HEK293 (cell line): ENCODE measurements around the gene DHRS13.

Experiments used
- GLIS2 ChIP-seq: fragments of 450-650 bp; formaldehyde crosslinking; IDR thresholded peaks from 2 replicates; pipeline ENCODE4 v1.5.1; 2016; ENCODE audit warnings: missing biosample characterization, missing genetic modification characterization
- PBX3 ChIP-seq: sonication (generic); formaldehyde crosslinking; IDR thresholded peaks from 2 replicates; pipeline ENCODE4 v1.8.1; 2022; ENCODE audit warnings: mild to moderate bottlenecking, moderate library complexity, missing genetic modification reagents
- SALL2 ChIP-seq: fragments of 450-650 bp; formaldehyde crosslinking; IDR thresholded peaks from 2 replicates; pipeline ENCODE4 v1.5.0; 2017; ENCODE audit warnings: missing biosample characterization, mild to moderate bottlenecking, missing genetic modification characterization, borderline replicate concordance
- ZBTB26 ChIP-seq: fragments of 450-650 bp; formaldehyde crosslinking; optimal IDR thresholded peaks from 2 replicates; pipeline ENCODE3; 2016; ENCODE audit warnings: missing biosample characterization, mild to moderate bottlenecking, missing genetic modification characterization
- ZBTB49 ChIP-seq: fragments of 450-650 bp; formaldehyde crosslinking; IDR thresholded peaks from 2 replicates; pipeline ENCODE4 v1.5.1; 2016; ENCODE audit warnings: missing biosample characterization, missing genetic modification characterization, low read depth
- ZNF140 ChIP-seq: fragments of 450-650 bp; formaldehyde crosslinking; IDR thresholded peaks from 2 replicates; pipeline ENCODE4 v1.5.1; 2016; ENCODE audit warnings: missing biosample characterization, missing genetic modification characterization
- ZNF155 ChIP-seq: fragments of 450-650 bp; formaldehyde crosslinking; IDR thresholded peaks from 2 replicates; pipeline ENCODE4 v1.5.1; 2016; ENCODE audit warnings: missing biosample characterization, missing genetic modification characterization
- ZNF18 ChIP-seq: fragments of 450-650 bp; formaldehyde crosslinking; IDR thresholded peaks from 2 replicates; pipeline ENCODE4 v1.5.1; 2016; ENCODE audit warnings: missing biosample characterization, missing genetic modification characterization
- ZNF423 ChIP-seq: fragments of 450-650 bp; formaldehyde crosslinking; IDR thresholded peaks from 2 replicates; pipeline ENCODE4 v1.5.1; 2016; ENCODE audit warnings: missing biosample characterization, missing genetic modification characterization
- ZNF449 ChIP-seq: fragments of 450-650 bp; formaldehyde crosslinking; IDR thresholded peaks from 2 replicates; pipeline ENCODE4 v1.5.1; 2017; ENCODE audit warnings: missing biosample characterization, mild to moderate bottlenecking, missing genetic modification characterization, moderate library complexity
- ZNF501 ChIP-seq: fragments of 450-650 bp; formaldehyde crosslinking; IDR thresholded peaks from 2 replicates; pipeline ENCODE4 v1.5.1; 2016; ENCODE audit warnings: missing biosample characterization, missing genetic modification characterization
- ZNF561 ChIP-seq: fragments of 450-650 bp; IDR thresholded peaks from 2 replicates; pipeline ENCODE4 v1.5.1; 2018; ENCODE audit warnings: missing biosample characterization, missing genetic modification characterization, borderline replicate concordance
- ZNF610 ChIP-seq: fragments of 450-650 bp; formaldehyde crosslinking; IDR thresholded peaks from 2 replicates; pipeline ENCODE4 v1.5.1; 2016; ENCODE audit warnings: missing biosample characterization, missing genetic modification characterization, borderline replicate concordance
- ZSCAN5A ChIP-seq: fragments of 450-650 bp; formaldehyde crosslinking; IDR thresholded peaks from 2 replicates; pipeline ENCODE4 v1.5.1; 2016; ENCODE audit warnings: missing biosample characterization, missing genetic modification characterization
- TF ChIP-seq, protein P1 (sequence below): fragments of 450-650 bp; formaldehyde crosslinking; IDR thresholded peaks from 2 replicates; pipeline ENCODE4 v1.5.1; 2016; ENCODE audit warnings: missing biosample characterization, missing genetic modification characterization

The DHRS13 gene

DNA sequence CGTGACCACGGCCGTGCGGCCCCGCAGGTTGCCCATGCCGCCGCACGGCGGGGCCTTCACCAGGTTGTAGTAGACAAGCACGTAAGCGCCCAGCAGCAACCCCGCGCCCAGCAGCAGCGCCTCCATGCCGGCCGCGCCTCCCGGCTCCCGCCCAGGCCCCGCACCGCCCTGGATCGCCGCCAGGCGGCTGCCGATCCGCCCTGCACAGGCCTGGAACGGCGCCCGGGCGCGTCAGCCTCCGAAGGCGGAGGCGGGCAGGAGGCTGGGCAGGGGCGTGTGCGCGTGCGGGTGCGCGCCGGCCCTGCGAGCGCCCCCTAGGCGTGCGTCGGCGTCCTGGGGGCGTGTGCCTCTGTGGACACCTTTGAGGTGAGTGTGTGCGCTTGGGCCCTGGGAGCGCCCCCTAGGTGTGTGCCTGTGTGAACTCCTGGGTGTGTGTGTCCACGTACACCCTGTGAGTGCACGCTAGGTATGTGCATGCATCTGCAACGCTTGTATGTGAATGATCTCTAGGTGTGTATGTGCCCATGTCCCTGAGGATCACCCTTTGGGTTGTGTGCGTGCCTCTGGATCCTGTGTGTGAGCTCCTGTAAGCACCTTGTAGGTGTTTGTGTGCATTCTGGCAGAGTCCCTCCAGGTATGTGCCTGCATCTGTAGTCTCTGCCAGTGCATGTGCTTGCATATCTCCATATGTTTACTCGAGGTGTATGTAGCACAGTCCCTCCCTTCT, at the start of gene DHRS13 (continued):
- TF ChIP-seq ZSCAN5A (no peak), ZNF449 (tag by site-specific recombination) (peak; percentile 86), GLIS2 (tag by site-specific recombination) (peak; percentile 94), ZNF155 (tag by site-specific recombination) (no peak), ZNF561 (tag by site-specific recombination) (peak; percentile 98), ZNF610 (peak; percentile 25; the same call in 1 of the 2 replicates), ZNF501 (tag by site-specific recombination) (peak; percentile 86), ZBTB26 (tag by site-specific recombination) (peak; percentile 72), SALL2 (tag by site-specific recombination) (no peak), ZNF18 (peak; percentile 98), ZNF140 (tag by site-specific recombination) (no peak), ZNF423 (tag by site-specific recombination) (peak; percentile 38; the same call in 1 of the 2 replicates), PBX3 (peak; percentile 95), ZBTB49 (no peak)
- TF ChIP-seq, protein P1, sequence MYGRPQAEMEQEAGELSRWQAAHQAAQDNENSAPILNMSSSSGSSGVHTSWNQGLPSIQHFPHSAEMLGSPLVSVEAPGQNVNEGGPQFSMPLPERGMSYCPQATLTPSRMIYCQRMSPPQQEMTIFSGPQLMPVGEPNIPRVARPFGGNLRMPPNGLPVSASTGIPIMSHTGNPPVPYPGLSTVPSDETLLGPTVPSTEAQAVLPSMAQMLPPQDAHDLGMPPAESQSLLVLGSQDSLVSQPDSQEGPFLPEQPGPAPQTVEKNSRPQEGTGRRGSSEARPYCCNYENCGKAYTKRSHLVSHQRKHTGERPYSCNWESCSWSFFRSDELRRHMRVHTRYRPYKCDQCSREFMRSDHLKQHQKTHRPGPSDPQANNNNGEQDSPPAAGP (tag by site-specific recombination), result peak; percentile 74; the same call in 1 of the 2 replicates
- TF ChIP-seq, all 188 proteins: peak for 63
